Transverse colon (tissue), 3 donors: ENCODE measurements around the gene SLC35A3.

ENCODE experiments used
- EP300 ChIP-seq: sonication (generic); formaldehyde crosslinking; IDR thresholded peaks from one replicate; pipeline ENCODE4 v1.6.1; 2017; ENCODE audit warnings: antibody characterized with exemption, low read depth
- TF ChIP-seq, protein P1 (sequence below), 5 experiments: fragments of 200-600 bp in 3 of 5; fragments of 450-650 bp in 2 of 5; sonication (generic) in 3 of 5; IDR thresholded peaks; 1 replicate in 2 of 5; 2 replicates in 3 of 5; pipeline ENCODE4 v1.5.1; 2016 to 2017; ENCODE audit warnings: antibody characterized with exemption in 5 of 5, inconsistent platforms in 3 of 5, mild to moderate bottlenecking in 2 of 5, moderate library complexity in 1 of 5

DNA sequence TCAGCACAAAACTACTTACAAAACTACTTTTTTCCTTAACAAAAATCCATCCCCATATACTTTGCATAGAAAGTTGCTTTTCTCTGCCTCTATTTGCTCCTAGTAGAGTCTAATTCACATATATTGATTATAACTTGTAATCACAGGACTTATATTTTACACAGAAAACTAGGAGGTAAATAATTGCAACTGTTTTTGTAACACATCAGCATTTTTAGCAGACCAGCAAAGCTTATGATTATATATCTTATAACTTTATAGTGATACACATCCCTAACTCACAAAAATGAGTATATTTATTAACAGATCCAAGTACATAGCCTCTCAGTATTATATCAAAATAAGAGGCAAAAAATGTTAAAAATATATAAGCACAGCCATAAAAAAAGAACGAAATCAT is 17.3 kb upstream of the SLC35A3 start:
- TF ChIP-seq, protein P1, sequence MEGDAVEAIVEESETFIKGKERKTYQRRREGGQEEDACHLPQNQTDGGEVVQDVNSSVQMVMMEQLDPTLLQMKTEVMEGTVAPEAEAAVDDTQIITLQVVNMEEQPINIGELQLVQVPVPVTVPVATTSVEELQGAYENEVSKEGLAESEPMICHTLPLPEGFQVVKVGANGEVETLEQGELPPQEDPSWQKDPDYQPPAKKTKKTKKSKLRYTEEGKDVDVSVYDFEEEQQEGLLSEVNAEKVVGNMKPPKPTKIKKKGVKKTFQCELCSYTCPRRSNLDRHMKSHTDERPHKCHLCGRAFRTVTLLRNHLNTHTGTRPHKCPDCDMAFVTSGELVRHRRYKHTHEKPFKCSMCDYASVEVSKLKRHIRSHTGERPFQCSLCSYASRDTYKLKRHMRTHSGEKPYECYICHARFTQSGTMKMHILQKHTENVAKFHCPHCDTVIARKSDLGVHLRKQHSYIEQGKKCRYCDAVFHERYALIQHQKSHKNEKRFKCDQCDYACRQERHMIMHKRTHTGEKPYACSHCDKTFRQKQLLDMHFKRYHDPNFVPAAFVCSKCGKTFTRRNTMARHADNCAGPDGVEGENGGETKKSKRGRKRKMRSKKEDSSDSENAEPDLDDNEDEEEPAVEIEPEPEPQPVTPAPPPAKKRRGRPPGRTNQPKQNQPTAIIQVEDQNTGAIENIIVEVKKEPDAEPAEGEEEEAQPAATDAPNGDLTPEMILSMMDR (IDR thresholded peaks at IDR 0.05), result no peak
- TF ChIP-seq EP300, result no peak
